HEK293 (cell line): ENCODE measurements around the gene PANX2.

ENCODE experiments used
- CTCF ChIP-seq: fragments of 450-650 bp; formaldehyde crosslinking; IDR thresholded peaks from 2 replicates; pipeline ENCODE4 v1.5.1; 2016; ENCODE audit warnings: missing biosample characterization, missing genetic modification characterization
- ZSCAN4 ChIP-seq: fragments of 450-650 bp; formaldehyde crosslinking; IDR thresholded peaks from 2 replicates; pipeline ENCODE4 v1.5.1; 2017; ENCODE audit warnings: missing biosample characterization, missing genetic modification characterization

DNA sequence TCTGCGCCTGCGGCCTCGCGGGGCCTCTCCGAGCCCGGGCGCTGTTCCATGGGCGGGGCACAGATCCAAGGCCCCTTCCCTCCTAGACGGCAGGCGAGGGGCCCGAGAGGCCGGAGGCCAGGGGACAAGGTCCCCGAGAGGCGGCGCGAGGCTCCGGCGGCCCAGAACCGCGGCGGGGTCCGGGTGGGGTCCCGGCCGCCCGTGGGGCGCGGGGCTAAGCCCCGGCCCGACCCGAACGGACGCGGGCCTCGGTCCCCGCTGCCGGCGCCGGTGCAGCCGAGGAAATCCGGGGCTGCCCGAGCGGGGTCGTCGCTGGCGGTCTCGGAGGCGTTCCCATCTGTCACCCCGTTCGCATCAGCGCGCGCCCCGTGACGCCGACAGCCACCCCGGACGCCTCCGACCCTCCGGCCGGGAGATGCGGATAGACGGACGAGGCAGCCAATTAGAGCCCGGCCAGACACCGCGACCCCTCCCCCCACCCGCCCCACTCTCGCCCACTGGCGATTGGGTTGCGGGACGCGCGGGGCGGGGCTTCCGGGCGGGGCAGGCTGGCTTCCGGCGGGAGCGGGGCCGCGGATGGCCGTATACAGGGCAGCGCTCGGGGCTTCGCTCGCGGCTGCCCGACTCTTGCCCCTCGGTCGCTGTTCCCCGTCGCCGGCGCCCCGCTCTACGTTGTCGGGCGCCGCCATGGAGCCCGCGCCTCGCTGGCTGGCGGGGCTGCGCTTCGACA lies 30.1 kb downstream of the PANX2 start, which contains the start of gene SELENOO:
- TF ChIP-seq ZSCAN4 (tag by site-specific recombination) (no peak), CTCF (tag by site-specific recombination) (no peak)
